ENCODE results near the gene RETSAT. TPM values are rescaled to one million over a fixed set of nuclear protein-coding genes. Genes with fewer than 3 reads are reported as not detected.
A peak's percentile ranks its signal among the peaks of the same experiment; 100 is the strongest.

RETSAT gene
- total and polyA plus RNA-seq, 2 of the 13 experiments (the other 11 are each of a cell fraction or from before 2014, with no cell fraction given), result 46.7 to 61.0 TPM

GRCh38 chr2:85341269-85342029 is 12.9 kb downstream of the RETSAT start:
- no peaks in the 10 kb centered on the region for H3K9me3 ChIP-seq (ENCODE audit: low read length)
- no peak for FAIRE-seq
- H3K4me2 ChIP-seq (ENCODE audit: low read depth, low read length), result no peak overlapping the region
- CTCF ChIA-PET (ENCODE audit: low intra/inter-chr PET ratio, low total read pairs), result no interaction called here
- no peak for DNase-seq (ENCODE audit: low spot score)
- no peaks in the 10 kb centered on the region for H4K20me1 ChIP-seq (ENCODE audit: insufficient read depth, low read length)
- in situ Hi-C loops (cut with HindIII; ENCODE audit: extremely low pct_ligation_motif_present, low pct_unique_long_range_greater_than_20kb) (no loop called here), intact Hi-C loops (cut with micrococcal nuclease; ENCODE audit: unreplicated experiment) (no loop called here)
- no TSS peak for BruUV-seq (replicated peaks)
- POLR2A ChIA-PET, result interaction anchor here (0.6 to 2.0 kb wide), 3 partner anchors 13 to 218 kb away, joined by 3 to 8 read pairs (median 6); partner anchors contain the start of genes ELMOD3, RETSAT and TGOLN2
- no peaks in the 10 kb centered on the region for H3K27me3 ChIP-seq (ENCODE audit: control insufficient read depth in 1 of 2, insufficient read depth in 2 of 2, low read length in 2 of 2)
- no peak for ATAC-seq
- H3K79me2 ChIP-seq (ENCODE audit: insufficient read depth, low read length), result no peaks in the 10 kb centered on the region
- no peak overlapping the region for H3K9ac ChIP-seq (ENCODE audit: insufficient read depth, low read depth, low read length)
- 96% methylated on average over 30 of the region's 30 CpGs for WGBS (ENCODE audit: low lambda C conversion rate)
- H2AFZ ChIP-seq (ENCODE audit: low read length), result no peak overlapping the region
- peaks cover 21 to 34% of the 10 kb centered on the region in 2 experiments; a peak in 4 of 5 replicates for H3K36me3 ChIP-seq (replicated peaks in 1 of 2; ENCODE audit: control insufficient read depth in 1 of 2, insufficient read depth in 2 of 2, low read length in 2 of 2)
- no peaks in the 10 kb centered on the region for H3K4me1 ChIP-seq (ENCODE audit: insufficient read depth, low read length)
- H3K4me3 ChIP-seq (replicated peaks in 1 of 3; ENCODE audit: insufficient read depth in 1 of 3, low read depth in 2 of 3, low read length in 3 of 3), result no peak overlapping the region
- no peak overlapping the region for H3K27ac ChIP-seq (ENCODE audit: extremely low read length, insufficient read depth, low read length)
- TF ChIP-seq, protein P1, sequence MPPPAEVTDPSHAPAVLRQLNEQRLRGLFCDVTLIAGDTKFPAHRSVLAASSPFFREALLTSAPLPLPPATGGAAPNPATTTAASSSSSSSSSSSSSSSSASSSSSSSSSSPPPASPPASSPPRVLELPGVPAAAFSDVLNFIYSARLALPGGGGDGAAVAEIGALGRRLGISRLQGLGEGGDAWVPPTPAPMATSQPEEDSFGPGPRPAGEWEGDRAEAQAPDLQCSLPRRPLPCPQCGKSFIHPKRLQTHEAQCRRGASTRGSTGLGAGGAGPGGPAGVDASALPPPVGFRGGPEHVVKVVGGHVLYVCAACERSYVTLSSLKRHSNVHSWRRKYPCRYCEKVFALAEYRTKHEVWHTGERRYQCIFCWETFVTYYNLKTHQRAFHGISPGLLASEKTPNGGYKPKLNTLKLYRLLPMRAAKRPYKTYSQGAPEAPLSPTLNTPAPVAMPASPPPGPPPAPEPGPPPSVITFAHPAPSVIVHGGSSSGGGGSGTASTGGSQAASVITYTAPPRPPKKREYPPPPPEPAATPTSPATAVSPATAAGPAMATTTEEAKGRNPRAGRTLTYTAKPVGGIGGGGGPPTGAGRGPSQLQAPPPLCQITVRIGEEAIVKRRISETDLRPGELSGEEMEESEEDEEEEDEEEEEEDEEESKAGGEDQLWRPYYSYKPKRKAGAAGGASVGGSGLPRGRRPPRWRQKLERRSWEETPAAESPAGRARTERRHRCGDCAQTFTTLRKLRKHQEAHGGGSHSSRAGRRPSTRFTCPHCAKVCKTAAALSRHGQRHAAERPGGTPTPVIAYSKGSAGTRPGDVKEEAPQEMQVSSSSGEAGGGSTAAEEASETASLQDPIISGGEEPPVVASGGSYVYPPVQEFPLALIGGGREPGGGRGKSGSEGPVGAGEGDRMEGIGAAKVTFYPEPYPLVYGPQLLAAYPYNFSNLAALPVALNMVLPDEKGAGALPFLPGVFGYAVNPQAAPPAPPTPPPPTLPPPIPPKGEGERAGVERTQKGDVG (CRISPR knock-in tag; IDR thresholded peaks at IDR 0.05; ENCODE audit: borderline replicate concordance), result peak; percentile 38; the same call in 1 of the 2 replicates
- TF ChIP-seq SRSF4 (IDR thresholded peaks at IDR 0.05; ENCODE audit: low read depth, low read length, poor library complexity, severe bottlenecking), result no peak
- TF ChIP-seq, protein P2, sequence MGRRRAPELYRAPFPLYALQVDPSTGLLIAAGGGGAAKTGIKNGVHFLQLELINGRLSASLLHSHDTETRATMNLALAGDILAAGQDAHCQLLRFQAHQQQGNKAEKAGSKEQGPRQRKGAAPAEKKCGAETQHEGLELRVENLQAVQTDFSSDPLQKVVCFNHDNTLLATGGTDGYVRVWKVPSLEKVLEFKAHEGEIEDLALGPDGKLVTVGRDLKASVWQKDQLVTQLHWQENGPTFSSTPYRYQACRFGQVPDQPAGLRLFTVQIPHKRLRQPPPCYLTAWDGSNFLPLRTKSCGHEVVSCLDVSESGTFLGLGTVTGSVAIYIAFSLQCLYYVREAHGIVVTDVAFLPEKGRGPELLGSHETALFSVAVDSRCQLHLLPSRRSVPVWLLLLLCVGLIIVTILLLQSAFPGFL (CRISPR knock-in tag; IDR thresholded peaks at IDR 0.05), result no peak
- no peak for TF ChIP-seq HNF1A (IDR thresholded peaks at IDR 0.05; ENCODE audit: low read depth)
- no peak for TF ChIP-seq HNF1A (CRISPR knock-in tag; IDR thresholded peaks at IDR 0.05; ENCODE audit: borderline replicate concordance)
- no peak for TF ChIP-seq ELF4 (CRISPR knock-in tag; IDR thresholded peaks at IDR 0.05; ENCODE audit: borderline replicate concordance)
- no peak for TF ChIP-seq NFATC3 (CRISPR knock-in tag; IDR thresholded peaks at IDR 0.05)
- TF ChIP-seq RBFOX2 (IDR thresholded peaks at IDR 0.05; ENCODE audit: low read depth, low read length), result peak; percentile 74
- no peak for TF ChIP-seq ZNF550 (CRISPR knock-in tag; IDR thresholded peaks at IDR 0.05; ENCODE audit: borderline replicate concordance)
- TF ChIP-seq POLR2G (IDR thresholded peaks at IDR 0.05; ENCODE audit: low read depth, low read length), result peak; percentile 56
- TF ChIP-seq CREB3 (CRISPR knock-in tag; IDR thresholded peaks at IDR 0.05), result no peak
- TF ChIP-seq CREB1 (IDR thresholded peaks at IDR 0.05), result peak; percentile 30; the same call in 1 of the 2 replicates
- TF ChIP-seq CREB1 (CRISPR knock-in tag; IDR thresholded peaks at IDR 0.05), result no peak
- TF ChIP-seq AGO2 (optimal IDR thresholded peaks at IDR 0.05; ENCODE audit: low read depth, low read length), result peak; percentile 79

Data from HepG2 (cell line).